Activated CD4-positive, alpha-beta T cell treated with anti-CD3 and anti-CD28 coated beads, Interleukin-10, Interleukin-2, amounts not matched to agents 100 ng/mL and 50 ng/mL, durations not matched to agents 16 hours and 8 hours (primary cell): ENCODE measurements around the gene PDE4D.
A peak's percentile ranks its signal among the peaks of the same experiment; 100 is the strongest.

Source experiments
- DNase-seq: peaks from one replicate; pipeline ENCODE4 v3.0.0-alpha.2; 2020

PDE4D gene

GRCh38 chr5:59123595-59124561 is 769.6 kb downstream of the PDE4D start:
- peak; percentile 69 for DNase-seq

GRCh38 chr5:59119480-59119879 is 774.0 kb downstream of the PDE4D start:
- no peak for DNase-seq

GRCh38 chr5:59117320-59117719 is 776.2 kb downstream of the PDE4D start:
- DNase-seq, result no peak

GRCh38 chr5:59116231-59116865 is 777.2 kb downstream of the PDE4D start:
- no peak for DNase-seq

- DNase-seq, result no peak
Observed at GRCh38 chr5:59115345-59115744, 778.2 kb downstream of the PDE4D start.

- DNase-seq, result no peak
Observed at GRCh38 chr5:59109383-59109782, 784.1 kb downstream of the PDE4D start.

- DNase-seq, result no peak
Observed at GRCh38 chr5:59107692-59108091, 785.8 kb downstream of the PDE4D start.

- no peak for DNase-seq
Observed at GRCh38 chr5:59104400-59105127, 789.0 kb downstream of the PDE4D start.

GRCh38 chr5:59103303-59103702 is 790.2 kb downstream of the PDE4D start:
- DNase-seq, result no peak

GRCh38 chr5:59102437-59102836 is 791.1 kb downstream of the PDE4D start:
- DNase-seq, result no peak

GRCh38 chr5:59100875-59101274 is 792.7 kb downstream of the PDE4D start:
- no peak for DNase-seq

- no peak for DNase-seq
Observed at GRCh38 chr5:59099995-59100345, 793.6 kb downstream of the PDE4D start.

GRCh38 chr5:59099270-59099994 is 794.1 kb downstream of the PDE4D start:
- DNase-seq, result peak; percentile 92

- DNase-seq, result peak; percentile 11
Observed at GRCh38 chr5:59098743-59099142, 794.8 kb downstream of the PDE4D start.

GRCh38 chr5:59097712-59098111 is 795.8 kb downstream of the PDE4D start:
- DNase-seq, result no peak

GRCh38 chr5:59097116-59097515 is 796.4 kb downstream of the PDE4D start:
- no peak for DNase-seq

GRCh38 chr5:59095480-59095879 is 798.0 kb downstream of the PDE4D start:
- no peak for DNase-seq

- DNase-seq, result no peak
Observed at GRCh38 chr5:59094864-59095263, 798.7 kb downstream of the PDE4D start.

GRCh38 chr5:59093329-59093728 is 800.2 kb downstream of the PDE4D start:
- no peak for DNase-seq

- DNase-seq, result no peak
Observed at GRCh38 chr5:59092758-59093157, 800.8 kb downstream of the PDE4D start.

- DNase-seq, result no peak
Observed at GRCh38 chr5:59091965-59092364, 801.6 kb downstream of the PDE4D start.

GRCh38 chr5:59090323-59090722 is 803.2 kb downstream of the PDE4D start:
- no peak for DNase-seq

- DNase-seq, result no peak
Observed at GRCh38 chr5:59089767-59090166, 803.8 kb downstream of the PDE4D start.
